Measurements from ENCODE around the gene FBXL17.

The FBXL17 gene

GRCh38 chr5:108016101-108016500 lies 365.8 kb downstream of the FBXL17 start:
- no peak for DNase-seq (ENCODE audit: extremely low read depth in 1 of 2, low read depth in 1 of 2)

- DNase-seq (ENCODE audit: extremely low read depth in 1 of 2, low read depth in 1 of 2): no peak
Measured at GRCh38 chr5:108006791-108007190, 375.1 kb downstream of the FBXL17 start.

GRCh38 chr5:108003178-108003577 lies 378.7 kb downstream of the FBXL17 start:
- no peak for DNase-seq (ENCODE audit: extremely low read depth in 1 of 2, low read depth in 1 of 2)

GRCh38 chr5:108001222-108001621 lies 380.7 kb downstream of the FBXL17 start:
- DNase-seq (ENCODE audit: extremely low read depth in 1 of 2, low read depth in 1 of 2): no peak

- DNase-seq (ENCODE audit: extremely low read depth in 1 of 2, low read depth in 1 of 2): no peak
Measured at GRCh38 chr5:107997338-107997980, 384.4 kb downstream of the FBXL17 start.

- DNase-seq (ENCODE audit: extremely low read depth in 1 of 2, low read depth in 1 of 2): no peak
Measured at GRCh38 chr5:107993341-107993740, 388.6 kb downstream of the FBXL17 start.

GRCh38 chr5:107990881-107991810 lies 390.8 kb downstream of the FBXL17 start:
- DNase-seq (ENCODE audit: extremely low read depth in 1 of 2, low read depth in 1 of 2): no peak

- no peak for DNase-seq (ENCODE audit: extremely low read depth in 1 of 2, low read depth in 1 of 2)
Measured at GRCh38 chr5:107985144-107985543, 396.8 kb downstream of the FBXL17 start.

GRCh38 chr5:107982703-107983425 lies 399.0 kb downstream of the FBXL17 start:
- DNase-seq (ENCODE audit: extremely low read depth in 1 of 2, low read depth in 1 of 2): no peak

GRCh38 chr5:107980923-107981692 lies 400.8 kb downstream of the FBXL17 start:
- DNase-seq (ENCODE audit: extremely low read depth in 1 of 2, low read depth in 1 of 2): no peak

GRCh38 chr5:107979900-107980299 lies 402.0 kb downstream of the FBXL17 start:
- no peak for DNase-seq (ENCODE audit: extremely low read depth in 1 of 2, low read depth in 1 of 2)

GRCh38 chr5:107979291-107979690 lies 402.6 kb downstream of the FBXL17 start:
- no peak for DNase-seq (ENCODE audit: extremely low read depth in 1 of 2, low read depth in 1 of 2)

- DNase-seq (ENCODE audit: extremely low read depth in 1 of 2, low read depth in 1 of 2): no peak
Measured at GRCh38 chr5:107977550-107978071, 404.3 kb downstream of the FBXL17 start.

- DNase-seq (ENCODE audit: extremely low read depth in 1 of 2, low read depth in 1 of 2): no peak
Measured at GRCh38 chr5:107975568-107975967, 406.3 kb downstream of the FBXL17 start.

- DNase-seq (ENCODE audit: extremely low read depth in 1 of 2, low read depth in 1 of 2): no peak
Measured at GRCh38 chr5:107971846-107972245, 410.1 kb downstream of the FBXL17 start.

- no peak for DNase-seq (ENCODE audit: extremely low read depth in 1 of 2, low read depth in 1 of 2)
Measured at GRCh38 chr5:107969847-107970246, 412.1 kb downstream of the FBXL17 start.

GRCh38 chr5:107968998-107969397 lies 412.9 kb downstream of the FBXL17 start:
- DNase-seq (ENCODE audit: extremely low read depth in 1 of 2, low read depth in 1 of 2): no peak

GRCh38 chr5:107968406-107968843 lies 413.5 kb downstream of the FBXL17 start:
- DNase-seq (ENCODE audit: extremely low read depth in 1 of 2, low read depth in 1 of 2): no peak

- no peak for DNase-seq (ENCODE audit: extremely low read depth in 1 of 2, low read depth in 1 of 2)
Measured at GRCh38 chr5:107966201-107966600, 415.7 kb downstream of the FBXL17 start.

- no peak for DNase-seq (ENCODE audit: extremely low read depth in 1 of 2, low read depth in 1 of 2)
Measured at GRCh38 chr5:107964722-107965121, 417.2 kb downstream of the FBXL17 start.

Measured in activated CD8-positive, alpha-beta memory T cell treated with anti-CD3 and anti-CD28 coated beads for 1 hour (primary cell).